SK-N-SH treated with all-trans-retinoic acid at 6 μM for 48 hours (cell line): ENCODE data around the gene ENDOD1.

Experiments
- ATAC-seq: fragments of 200-7000 bp; cut with Tn5 transposase; 3 replicates; pipeline ENCODE4 v1.9.1; 2020; ENCODE audit warnings: mild to moderate bottlenecking, moderate library complexity
- CREB5 ChIP-seq: fragments of 250-450 bp; sonication (Bioruptor Pico); IDR thresholded peaks from 2 replicates; pipeline ENCODE4 v1.5.1; 2020; ENCODE audit warnings: low read depth, mild to moderate bottlenecking, moderate library complexity
- CSDC2 ChIP-seq: fragments of 250-450 bp; sonication (Bioruptor Pico); IDR thresholded peaks from 2 replicates; pipeline ENCODE4 v1.5.0; 2020; ENCODE audit warnings: mild to moderate bottlenecking, moderate library complexity
- CSRNP3 ChIP-seq: fragments of 250-450 bp; sonication (Bioruptor Pico); IDR thresholded peaks from 2 replicates; pipeline ENCODE4 v1.5.1; 2021; ENCODE audit warnings: mild to moderate bottlenecking, moderate library complexity
- GLIS3 ChIP-seq: fragments of 250-450 bp; sonication (Bioruptor Pico); IDR thresholded peaks from 2 replicates; pipeline ENCODE4 v1.5.0; 2020; ENCODE audit warnings: mild to moderate bottlenecking, moderate library complexity
- ISL1 ChIP-seq: fragments of 250-450 bp; sonication (Bioruptor Pico); IDR thresholded peaks from 2 replicates; pipeline ENCODE4 v2.1.2; 2022; ENCODE audit warnings: mild to moderate bottlenecking, moderate library complexity
- OSR1 ChIP-seq: fragments of 250-450 bp; sonication (Bioruptor Pico); IDR thresholded peaks from 2 replicates; pipeline ENCODE4 v1.8.0; 2022; ENCODE audit warnings: moderate library complexity, mild to moderate bottlenecking, inconsistent platforms
- PATZ1 ChIP-seq: fragments of 250-450 bp; sonication (Bioruptor Pico); IDR thresholded peaks from 2 replicates; pipeline ENCODE4 v1.8.0; 2020; ENCODE audit warnings: mild to moderate bottlenecking, moderate library complexity, borderline replicate concordance
- POU6F1 ChIP-seq: fragments of 250-450 bp; sonication (Bioruptor Pico); IDR thresholded peaks from 2 replicates; pipeline ENCODE4 v1.8.0; 2021; ENCODE audit warnings: low read depth, mild to moderate bottlenecking, moderate library complexity, borderline replicate concordance
- PPARA ChIP-seq: fragments of 250-450 bp; sonication (Bioruptor Pico); IDR thresholded peaks from 2 replicates; pipeline ENCODE4 v1.5.0; 2020; ENCODE audit warnings: mild to moderate bottlenecking, borderline replicate concordance
- RARB ChIP-seq: fragments of 250-450 bp; sonication (Bioruptor Pico); IDR thresholded peaks from 2 replicates; pipeline ENCODE4 v1.8.0; 2021; ENCODE audit warnings: mild to moderate bottlenecking, moderate library complexity
- TCF4 ChIP-seq: fragments of 250-450 bp; sonication (Bioruptor Pico); IDR thresholded peaks from 2 replicates; pipeline ENCODE4 v1.8.0; 2021; ENCODE audit warnings: mild to moderate bottlenecking, moderate library complexity, borderline replicate concordance
- TOX ChIP-seq: fragments of 250-450 bp; sonication (Bioruptor Pico); IDR thresholded peaks from 2 replicates; pipeline ENCODE4 v1.8.0; 2021; ENCODE audit warnings: mild to moderate bottlenecking, moderate library complexity, borderline replicate concordance
- TSHZ2 ChIP-seq: fragments of 250-450 bp; sonication (Bioruptor Pico); IDR thresholded peaks from 2 replicates; pipeline ENCODE4 v1.5.0; 2020; ENCODE audit warnings: mild to moderate bottlenecking, moderate library complexity
- ZFP3 ChIP-seq: fragments of 250-450 bp; sonication (Bioruptor Pico); IDR thresholded peaks from 2 replicates; pipeline ENCODE4 v1.5.0; 2020; ENCODE audit warnings: mild to moderate bottlenecking, moderate library complexity
- ZNF8 ChIP-seq: fragments of 450-650 bp; formaldehyde crosslinking; IDR thresholded peaks from 2 replicates; pipeline ENCODE4 v1.5.0; 2020; ENCODE audit warnings: mild to moderate bottlenecking, moderate library complexity

The ENDOD1 gene

GRCh38 chr11:95156133-95156721 lies 66.6 kb downstream of the ENDOD1 start:
- TF ChIP-seq OSR1 (CRISPR knock-in tag) (no peak), TOX (CRISPR knock-in tag) (no peak), ISL1 (no peak), CREB5 (no peak), CSRNP3 (CRISPR knock-in tag) (no peak), ZNF8 (CRISPR knock-in tag) (no peak), PATZ1 (CRISPR knock-in tag) (no peak), TCF4 (CRISPR knock-in tag) (no peak), TSHZ2 (CRISPR knock-in tag) (no peak), CSDC2 (CRISPR knock-in tag) (no peak), ZFP3 (no peak), RARB (CRISPR knock-in tag) (no peak), GLIS3 (CRISPR knock-in tag) (no peak), POU6F1 (CRISPR knock-in tag) (no peak)
- no peak for ATAC-seq

- ATAC-seq = no peak
- no peak for TF ChIP-seq CREB5
- no peak for TF ChIP-seq OSR1 (CRISPR knock-in tag)
- TF ChIP-seq TSHZ2 (CRISPR knock-in tag) = no peak
- TF ChIP-seq RARB (CRISPR knock-in tag) = no peak
- TF ChIP-seq PPARA (CRISPR knock-in tag) = no peak
- TF ChIP-seq TOX (CRISPR knock-in tag) = no peak
- TF ChIP-seq PATZ1 (CRISPR knock-in tag) = no peak
- TF ChIP-seq CSRNP3 (CRISPR knock-in tag) = no peak
These were observed 67.4 kb downstream of the ENDOD1 start for GRCh38 chr11:95156916-95157541.
